Right cardiac atrium (tissue), 5 donors: ENCODE data around the gene PRAMEF6. TPM values are rescaled to one million over a fixed set of nuclear protein-coding genes. Genes with fewer than 3 reads are reported as not detected.
"Not testable (repeated sequence)": the region's sequence is repeated elsewhere in the genome, so short reads cannot be mapped to it uniquely, and the experiment has no call there.

Experiments used
- ATAC-seq, 2 donors: fragments of 200-7000 bp; cut with Tn5 transposase; one replicate each; pipeline versions ENCODE4 v1.8.0 to v1.9.1; 2020; ENCODE audit warnings: moderate library complexity in 2 of 2, mild to moderate bottlenecking in 1 of 2
- DNase-seq, 3 donors: peaks; one replicate each; pipeline ENCODE4 v3.0.0-alpha.2; 2020
- H3K27ac ChIP-seq: one replicate; pipeline ENCODE4 v1.5.1; 2013; ENCODE audit warnings: mild to moderate bottlenecking, low read length, control low read depth, moderate library complexity
- H3K27me3 ChIP-seq: one replicate; pipeline ENCODE4 v1.6.1; 2013; ENCODE audit not compliant: control insufficient read depth, insufficient read depth
- H3K4me1 ChIP-seq: one replicate; pipeline ENCODE4 v1.6.1; 2013; ENCODE audit warnings: low read length; ENCODE audit not compliant: control insufficient read depth, insufficient read depth
- H3K4me3 ChIP-seq: one replicate; pipeline ENCODE4 v1.5.1; 2013; ENCODE audit warnings: low read length, control low read depth
- H3K9me3 ChIP-seq: one replicate; pipeline ENCODE4 v1.6.1; 2013; ENCODE audit warnings: low read length; ENCODE audit not compliant: control insufficient read depth
- WGBS: extraction: QIAGEN DNeasy Blood & Tissue Kit; methylation state at CpG from one replicate; pipeline ENCODE4 v1.1.7; 2013; 5-methylcytosine and 5-hydroxymethylcytosine counted together
- intact Hi-C, 4 donors: fragments of 100-400 bp; cut with DNase I; formaldehyde crosslinking; loops; one replicate each; pipeline versions ENCODE4 v1.11.0 to v1.14.0; 2022 to 2023
- long read RNA-seq, 4 donors: library from polyadenylated mRNA; unstranded; transcript quantifications; one replicate each; pipeline ENCODE4 v2.0.0, GENCODE V29; 2020 to 2021
- polyA plus RNA-seq: library from polyadenylated mRNA; stranded (reverse); fragments of 200-250 nt; gene quantifications from one replicate; pipeline ENCODE4 v1.2.3, GENCODE V29; 2013
- total RNA-seq, 4 donors: library from RNA; stranded (reverse); fragmentation: NEBNext Ultra II Directional; extraction: Animal tissue kit (Norgen Biotek cat#: 25700); gene quantifications; one replicate each; pipeline ENCODE4 v1.2.1, GENCODE V29; 2021
- donor health status: healthy with polysubstance abuse.
- donor health status: DM: no; HTN: yes; CAD: no.
- donor health status: DM: no; HTN: no; CAD: no.
- donor health status: DM: no; HTN: yes; CAD: no; lungs with severe emphysema.
- donor health status: DM: yes; HTN: yes; CAD: no.

Gene PRAMEF6
- not detected for total RNA-seq
- not detected for polyA plus RNA-seq
- long read RNA-seq, donor 1, result 0 reads
- long read RNA-seq, donor 2, result 0 reads
- long read RNA-seq, donor 3, result 0 reads
- long read RNA-seq, donor 4, result 0 reads

- 89% methylated on average over 2 of the region's 4 CpGs for WGBS
- H3K27me3 ChIP-seq, H3K9me3 ChIP-seq, H3K27ac ChIP-seq, DNase-seq, ATAC-seq, intact Hi-C loops, H3K4me3 ChIP-seq, H3K4me1 ChIP-seq: not testable (repeated sequence)
These were observed at the start of gene PRAMEF6 for GRCh38 chr1:12947480-12947879. Gene PRAMEF6, minus strand, starts transcription at chr1:12947580. Its CDS starts 5,062 bp downstream, at chr1:12942518.

DNA sequence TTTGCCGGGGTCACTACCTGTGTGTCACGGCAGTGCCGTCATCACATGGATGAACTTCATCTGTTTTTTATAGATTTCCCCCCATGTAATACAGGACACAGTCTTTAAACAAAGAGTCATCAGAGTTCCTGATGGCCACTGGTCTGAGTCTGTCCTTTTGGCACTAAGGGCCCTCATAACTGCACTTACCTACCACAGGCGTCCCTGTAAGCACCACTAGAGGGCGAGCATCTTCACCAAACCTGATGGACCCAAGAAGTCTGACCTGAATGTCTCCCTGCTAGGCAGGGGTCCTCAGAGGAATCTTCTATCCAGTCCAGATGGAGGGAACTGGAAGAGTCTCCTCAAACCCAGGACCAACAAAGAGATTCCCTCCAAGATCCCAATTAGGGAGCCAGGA is 23.0 kb downstream of the PRAMEF6 start:
- H3K9me3 ChIP-seq, H3K4me1 ChIP-seq, H3K27me3 ChIP-seq, H3K27ac ChIP-seq, DNase-seq, ATAC-seq, intact Hi-C loops, H3K4me3 ChIP-seq: not testable (repeated sequence)
- WGBS, result 42% methylated on average over 3 of the region's 5 CpGs

DNA sequence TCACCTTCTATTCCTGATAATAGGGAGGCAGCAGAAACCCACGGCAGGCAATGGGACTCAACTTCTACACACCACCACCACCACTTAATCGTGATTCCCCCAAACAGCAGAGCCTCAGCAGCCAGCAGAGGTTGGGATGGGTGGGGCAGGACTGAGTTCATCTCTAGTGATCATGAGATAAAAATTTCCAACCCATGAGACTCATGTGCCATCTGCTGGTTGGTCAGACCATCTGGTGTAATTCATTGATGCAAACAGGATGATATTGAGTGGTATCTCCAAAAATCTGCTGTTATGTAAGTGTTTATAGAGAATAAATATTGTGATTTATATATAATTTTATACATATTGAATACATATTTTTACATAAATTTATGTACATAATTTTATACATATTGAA is 25.6 kb downstream of the PRAMEF6 start:
- not testable (repeated sequence) for ATAC-seq, H3K27me3 ChIP-seq

DNA sequence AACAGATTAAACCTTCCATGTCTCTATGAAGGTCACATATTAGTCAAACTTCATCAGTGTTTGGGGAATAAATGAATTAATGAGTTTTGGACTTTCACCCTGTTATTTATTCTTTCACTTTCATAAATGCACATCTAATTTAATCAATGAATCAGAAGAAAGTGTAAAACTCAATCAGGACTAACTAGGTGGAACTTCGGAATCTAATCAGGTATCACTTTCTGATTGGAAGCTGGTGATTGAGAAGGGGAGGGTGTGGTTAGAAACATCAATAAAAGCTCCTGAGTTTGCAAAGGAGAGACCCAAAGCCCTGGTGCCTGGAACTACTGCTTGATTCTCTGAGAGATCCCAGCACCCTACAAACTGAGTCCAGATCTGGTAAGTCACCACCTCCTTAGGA is 31.1 kb downstream of the PRAMEF6 start, which contains the start of gene PRAMEF7:
TSS of gene PRAMEF7 (plus strand) at position 301 of the 400 bp plus-strand sequence. CDS start 1,083 bp downstream, outside the sequence.
- DNase-seq, H3K27me3 ChIP-seq, ATAC-seq, H3K9me3 ChIP-seq, intact Hi-C loops, H3K4me3 ChIP-seq, H3K4me1 ChIP-seq, H3K27ac ChIP-seq: not testable (repeated sequence)
- no CpG with 5 or more reads among the region's 1 CpG for WGBS

More for the DNA sequence above, 25.6 kb downstream of the PRAMEF6 start:
- H3K9me3 ChIP-seq, H3K27ac ChIP-seq, H3K4me3 ChIP-seq, DNase-seq, H3K4me1 ChIP-seq, intact Hi-C loops: not testable (repeated sequence)
- 70% methylated on average over 2 of the region's 2 CpGs for WGBS

GRCh38 chr1:12903793-12904572 is 43.4 kb downstream of the PRAMEF6 start:
- H3K27ac ChIP-seq, ATAC-seq, H3K9me3 ChIP-seq, H3K27me3 ChIP-seq, H3K4me1 ChIP-seq, DNase-seq, H3K4me3 ChIP-seq, intact Hi-C loops: not testable (repeated sequence)
- 76% methylated on average over 4 of the region's 5 CpGs for WGBS

GRCh38 chr1:12899186-12899585 is 48.2 kb downstream of the PRAMEF6 start:
- not testable (repeated sequence) for H3K4me3 ChIP-seq

DNA sequence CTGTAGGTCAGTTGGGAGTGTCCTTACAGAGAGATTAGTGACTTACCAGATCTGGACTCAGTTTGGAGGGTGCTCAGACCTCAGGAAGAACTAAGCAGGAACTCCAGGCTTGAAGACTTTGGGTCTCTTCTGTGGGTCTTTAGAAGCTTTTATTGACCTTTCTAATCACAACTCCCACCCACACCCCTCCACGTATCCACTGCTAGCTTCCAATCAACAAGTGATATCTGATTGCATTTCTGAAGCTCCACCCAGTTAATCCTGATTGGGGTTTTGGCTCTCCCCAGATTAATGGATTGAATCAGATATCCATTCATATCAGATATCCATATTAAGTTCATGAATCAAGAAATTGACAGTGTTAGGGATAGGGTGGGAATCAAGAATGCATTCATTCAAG is 49.2 kb downstream of the PRAMEF6 start, which contains the start of gene PRAMEF10:
TSS of gene PRAMEF10 (minus strand) at position 101 of the 400 bp plus-strand sequence. CDS start 2,423 bp downstream, outside the sequence.
- WGBS, result 40% methylated on average over 1 of the region's 1 CpG
- H3K4me3 ChIP-seq, H3K9me3 ChIP-seq, H3K27me3 ChIP-seq, DNase-seq, H3K4me1 ChIP-seq, intact Hi-C loops, H3K27ac ChIP-seq, ATAC-seq: not testable (repeated sequence)

More at GRCh38 chr1:12899186-12899585, 48.2 kb downstream of the PRAMEF6 start:
- H3K27ac ChIP-seq, H3K4me1 ChIP-seq, DNase-seq, H3K27me3 ChIP-seq, ATAC-seq, intact Hi-C loops, H3K9me3 ChIP-seq: not testable (repeated sequence)

Other genes starting within 250 kb of the PRAMEF6 start
- gene AADACL3, start 231.5 kb downstream of the PRAMEF6 start, total RNA-seq, result not detected
- not detected for gene AADACL3, start 231.5 kb downstream of the PRAMEF6 start, polyA plus RNA-seq
- gene CFAP107, start 201.4 kb downstream of the PRAMEF6 start, total RNA-seq, result not detected
- not detected for gene CFAP107, start 201.4 kb downstream of the PRAMEF6 start, polyA plus RNA-seq
- not detected for gene PRAMEF12, start 173.8 kb downstream of the PRAMEF6 start, total RNA-seq
- not detected for gene PRAMEF12, start 173.8 kb downstream of the PRAMEF6 start, polyA plus RNA-seq
- not detected for gene PRAMEF1, start 156.2 kb downstream of the PRAMEF6 start, total RNA-seq
- not detected for gene PRAMEF1, start 156.2 kb downstream of the PRAMEF6 start, polyA plus RNA-seq
- gene PRAMEF11, start 116.2 kb downstream of the PRAMEF6 start, total RNA-seq, result not detected
- not detected for gene PRAMEF11, start 116.2 kb downstream of the PRAMEF6 start, polyA plus RNA-seq
- gene HNRNPCL1, start 98.9 kb downstream of the PRAMEF6 start, total RNA-seq, result not detected
- gene HNRNPCL1, start 98.9 kb downstream of the PRAMEF6 start, polyA plus RNA-seq, result not detected
- gene PRAMEF2, start 90.5 kb downstream of the PRAMEF6 start, total RNA-seq, result not detected
- not detected for gene PRAMEF2, start 90.5 kb downstream of the PRAMEF6 start, polyA plus RNA-seq
- gene PRAMEF4, start 61.4 kb downstream of the PRAMEF6 start, total RNA-seq, result not detected
- gene PRAMEF4, start 61.4 kb downstream of the PRAMEF6 start, polyA plus RNA-seq, result not detected
- not detected for gene PRAMEF10, start 49.3 kb downstream of the PRAMEF6 start, total RNA-seq
- gene PRAMEF10, start 49.3 kb downstream of the PRAMEF6 start, polyA plus RNA-seq, result not detected
- not detected for gene PRAMEF7, start 31.0 kb downstream of the PRAMEF6 start, total RNA-seq
- not detected for gene PRAMEF7, start 31.0 kb downstream of the PRAMEF6 start, polyA plus RNA-seq
- not detected for gene PRAMEF27, start 109.0 kb upstream of the PRAMEF6 start, total RNA-seq
- not detected for gene PRAMEF27, start 109.0 kb upstream of the PRAMEF6 start, polyA plus RNA-seq
- gene HNRNPCL3, start 113.2 kb upstream of the PRAMEF6 start, total RNA-seq, result not detected
- gene HNRNPCL3, start 113.2 kb upstream of the PRAMEF6 start, polyA plus RNA-seq, result not detected
- gene PRAMEF25, start 123.2 kb upstream of the PRAMEF6 start, total RNA-seq, result not detected
- gene PRAMEF25, start 123.2 kb upstream of the PRAMEF6 start, polyA plus RNA-seq, result not detected
- not detected for gene HNRNPCL2, start 169.3 kb upstream of the PRAMEF6 start, total RNA-seq
- gene HNRNPCL2, start 169.3 kb upstream of the PRAMEF6 start, polyA plus RNA-seq, result not detected
- gene PRAMEF26, start 208.4 kb upstream of the PRAMEF6 start, total RNA-seq, result not detected
- gene PRAMEF26, start 208.4 kb upstream of the PRAMEF6 start, polyA plus RNA-seq, result not detected
- gene HNRNPCL4, start 218.1 kb upstream of the PRAMEF6 start, total RNA-seq, result not detected
- not detected for gene HNRNPCL4, start 218.1 kb upstream of the PRAMEF6 start, polyA plus RNA-seq
- gene PRAMEF9, start 224.3 kb upstream of the PRAMEF6 start, total RNA-seq, result not detected
- gene PRAMEF9, start 224.3 kb upstream of the PRAMEF6 start, polyA plus RNA-seq, result not detected